ENCODE measurements around the gene OTOF. TPM values are rescaled to one million over a fixed set of nuclear protein-coding genes. Genes with fewer than 3 reads are reported as not detected.

Gene OTOF
- total RNA-seq, 2 experiments from 2014 or later: 1.6 to 1.9 TPM

DNA sequence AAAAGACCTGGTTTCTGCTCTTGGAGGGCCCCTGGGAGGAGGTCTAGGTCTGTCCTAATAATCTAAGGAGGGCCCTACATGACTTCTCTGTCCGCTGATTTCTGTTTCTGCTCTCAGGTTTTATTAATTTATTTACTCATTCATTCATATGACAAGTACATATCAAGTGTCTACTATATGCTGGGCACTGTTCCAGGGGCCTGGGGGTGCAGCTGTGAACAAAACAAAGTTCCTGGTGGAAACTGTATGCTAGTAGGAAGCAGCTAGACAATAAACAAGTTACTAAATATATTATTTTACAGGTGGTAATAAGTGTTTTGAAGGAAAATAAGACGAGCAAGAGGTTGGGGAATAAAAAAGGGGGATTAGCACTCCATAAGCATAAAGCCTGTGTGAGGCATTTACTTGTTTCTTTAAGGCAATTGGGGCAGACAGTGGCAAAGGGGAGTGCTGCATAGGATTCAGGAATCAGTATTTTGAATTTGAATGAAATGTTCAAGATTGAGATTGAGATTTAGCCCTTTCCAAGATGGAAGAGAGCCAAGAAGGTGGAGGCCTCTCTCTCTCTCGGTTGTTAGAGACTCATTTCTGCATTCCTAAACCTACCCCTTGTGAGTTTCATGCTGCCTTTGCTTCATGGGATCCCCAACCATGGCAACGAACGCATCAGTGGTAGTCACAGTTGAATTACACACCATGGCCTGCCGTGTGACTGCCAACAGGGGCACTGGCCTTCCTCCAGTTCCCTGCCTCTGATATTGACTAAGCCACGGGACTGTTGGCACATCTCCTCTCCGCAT lies 47.9 kb downstream of the OTOF start:
- peaks cover 5% of the 10 kb centered on the region for H3K27me3 Mint-ChIP-seq
- H3K4me1 Mint-ChIP-seq (ENCODE audit: low read depth): no peaks in the 10 kb centered on the region
- intact Hi-C loops (cut with micrococcal nuclease): no loop called here
- CTCF ChIA-PET: no interaction called here
- no peaks in the 10 kb centered on the region for H3K36me3 Mint-ChIP-seq
- H3K27ac Mint-ChIP-seq: no peak overlapping the region
- POLR2A ChIA-PET: no interaction called here
- H3K4me3 Mint-ChIP-seq: no peak overlapping the region
- DNase-seq: no peak
- no peaks in the 10 kb centered on the region for H3K9me3 Mint-ChIP-seq

DNA sequence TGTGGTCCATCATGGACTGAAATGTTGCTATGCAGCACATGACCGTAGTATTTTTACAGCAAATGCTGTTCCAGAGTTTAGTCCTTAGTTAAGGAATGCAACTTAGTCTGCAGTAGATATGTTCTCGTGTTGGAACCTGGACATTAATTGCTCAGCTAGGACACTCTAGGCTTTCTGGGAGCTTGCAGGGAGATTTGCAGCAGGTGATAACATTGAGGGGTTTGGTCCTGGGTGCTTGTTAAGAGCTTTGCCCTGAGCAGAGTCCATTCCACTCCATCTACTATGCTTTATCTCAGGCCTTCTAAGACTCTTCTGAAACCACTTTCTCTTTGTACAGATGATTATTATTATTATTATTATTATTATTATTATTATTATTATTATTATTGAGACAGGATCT lies 49.1 kb downstream of the OTOF start:
- Mint-ChIP-seq H3K4me1 (ENCODE audit: low read depth) (no peaks in the 10 kb centered on the region), H3K4me3 (no peak overlapping the region), H3K27ac (no peak overlapping the region), H3K36me3 (no peaks in the 10 kb centered on the region), H3K27me3 (peaks cover 5% of the 10 kb centered on the region), H3K9me3 (no peaks in the 10 kb centered on the region)
- CTCF ChIA-PET: no interaction called here
- POLR2A ChIA-PET: interaction anchor here (0.7 kb wide), 1 partner anchor 533 kb away, joined by 4 read pairs; no protein-coding TSS in a partner anchor
- DNase-seq: no peak
- intact Hi-C loops (cut with micrococcal nuclease): no loop called here

- no peak overlapping the region for H3K4me3 Mint-ChIP-seq
- H3K27ac Mint-ChIP-seq: no peak overlapping the region
- H3K36me3 Mint-ChIP-seq: no peaks in the 10 kb centered on the region
- DNase-seq: no peak
- no peaks in the 10 kb centered on the region for H3K4me1 Mint-ChIP-seq (ENCODE audit: low read depth)
- intact Hi-C loops (cut with micrococcal nuclease): no loop called here
- POLR2A ChIA-PET: no interaction called here
- CTCF ChIA-PET: no interaction called here
- H3K27me3 Mint-ChIP-seq: no peaks in the 10 kb centered on the region
- no peaks in the 10 kb centered on the region for H3K9me3 Mint-ChIP-seq
Observed at GRCh38 chr2:26424221-26424620, 53.7 kb downstream of the OTOF start.

DNA sequence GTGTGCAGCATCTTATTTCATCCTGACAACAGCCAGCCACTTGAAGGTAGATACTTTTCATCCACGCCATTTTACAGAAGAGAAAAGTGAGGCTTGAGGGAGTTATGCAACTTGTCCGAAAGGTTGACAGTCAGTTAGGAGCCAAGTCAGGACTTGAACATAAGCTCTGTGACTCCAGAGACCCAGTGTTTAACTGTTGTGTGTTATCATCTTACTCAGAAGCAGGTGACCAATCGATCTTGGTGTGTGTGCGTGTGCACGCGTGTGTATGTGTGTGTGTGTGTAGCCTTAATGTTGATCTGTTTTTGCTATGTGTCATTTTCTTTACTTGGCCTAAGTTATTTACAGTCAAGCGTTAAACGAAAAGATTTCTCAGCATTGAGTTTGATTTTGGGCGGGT lies 54.2 kb downstream of the OTOF start:
- H3K36me3 Mint-ChIP-seq: no peaks in the 10 kb centered on the region
- ChIA-PET CTCF (no interaction called here), POLR2A (no interaction called here)
- DNase-seq: no peak
- no peaks in the 10 kb centered on the region for H3K9me3 Mint-ChIP-seq
- no peak overlapping the region for H3K27ac Mint-ChIP-seq
- H3K4me1 Mint-ChIP-seq (ENCODE audit: low read depth): no peaks in the 10 kb centered on the region
- intact Hi-C loops (cut with micrococcal nuclease): no loop called here
- H3K27me3 Mint-ChIP-seq: no peaks in the 10 kb centered on the region
- no peak overlapping the region for H3K4me3 Mint-ChIP-seq

DNA sequence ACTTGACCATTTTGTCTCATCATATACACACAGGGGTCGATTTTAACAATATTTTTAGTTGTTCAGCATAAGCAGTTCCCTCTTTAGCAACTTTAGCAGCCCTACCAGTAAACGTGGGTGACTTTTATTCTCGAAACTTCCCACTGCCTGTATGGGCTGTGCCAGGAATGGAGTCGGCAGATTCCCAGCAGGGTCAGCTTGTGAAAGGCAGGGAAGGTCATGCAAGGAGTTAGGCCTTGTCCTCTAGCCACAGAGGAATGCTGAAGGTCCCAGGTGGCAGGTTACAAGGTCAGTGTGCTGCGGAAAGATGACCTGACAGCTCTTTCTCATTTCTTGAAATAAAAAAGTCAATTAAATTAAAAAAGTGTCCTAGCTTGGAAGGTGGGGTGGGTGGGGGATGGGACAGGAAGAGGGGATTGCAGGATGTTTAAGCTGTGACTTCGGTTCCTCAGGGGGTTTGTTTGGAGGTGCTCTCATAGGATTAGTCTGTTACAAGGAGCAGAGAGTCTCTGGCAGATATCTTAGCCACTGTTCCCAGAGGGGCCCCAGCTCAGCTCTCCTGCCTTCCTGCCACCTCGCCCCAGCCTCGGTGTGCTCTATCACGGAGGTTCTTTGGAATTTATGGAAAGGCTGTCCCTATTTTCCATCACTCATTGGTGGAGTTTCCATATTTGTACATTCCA lies 54.8 kb downstream of the OTOF start:
- Mint-ChIP-seq H3K4me1 (ENCODE audit: low read depth) (no peaks in the 10 kb centered on the region), H3K27me3 (no peaks in the 10 kb centered on the region), H3K27ac (no peak overlapping the region), H3K36me3 (no peaks in the 10 kb centered on the region), H3K9me3 (no peaks in the 10 kb centered on the region), H3K4me3 (no peak overlapping the region)
- intact Hi-C loops (cut with micrococcal nuclease): no loop called here
- ChIA-PET CTCF (no interaction called here), POLR2A (no interaction called here)
- DNase-seq: no peak

DNA sequence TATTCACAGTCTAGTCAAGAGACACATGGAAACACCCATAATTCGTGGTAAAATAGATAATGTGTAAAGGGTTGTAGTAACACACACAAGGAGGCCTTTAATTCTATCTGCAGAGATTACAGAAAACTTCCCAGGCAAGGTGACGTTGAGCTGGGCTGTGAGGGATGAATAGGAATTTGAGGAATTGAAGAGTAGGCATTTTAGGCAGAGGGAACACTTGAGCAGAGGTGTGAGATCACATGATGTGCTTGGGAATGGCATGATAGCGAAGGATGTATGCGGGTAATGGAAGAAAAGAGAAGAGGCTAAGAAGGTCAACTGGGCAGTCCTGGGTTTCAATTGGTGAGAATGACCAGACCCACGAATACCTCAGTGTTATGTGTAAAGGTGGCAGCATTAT lies 56.0 kb downstream of the OTOF start:
- no peak for DNase-seq
- Mint-ChIP-seq H3K9me3 (no peaks in the 10 kb centered on the region), H3K36me3 (no peaks in the 10 kb centered on the region), H3K27me3 (no peaks in the 10 kb centered on the region), H3K4me1 (ENCODE audit: low read depth) (no peaks in the 10 kb centered on the region), H3K27ac (no peak overlapping the region), H3K4me3 (no peak overlapping the region)
- CTCF ChIA-PET: interaction anchor here (0.9 kb wide), 1 partner anchor 540 kb away, joined by 3 read pairs; no protein-coding TSS in a partner anchor
- intact Hi-C loops (cut with micrococcal nuclease): no loop called here
- POLR2A ChIA-PET: no interaction called here

- H3K9me3 Mint-ChIP-seq: no peaks in the 10 kb centered on the region
- no peaks in the 10 kb centered on the region for H3K36me3 Mint-ChIP-seq
- ChIA-PET CTCF (no interaction called here), POLR2A (no interaction called here)
- intact Hi-C loops (cut with micrococcal nuclease): no loop called here
- peaks cover 9% of the 10 kb centered on the region for H3K4me1 Mint-ChIP-seq (ENCODE audit: low read depth)
- no peak overlapping the region for H3K27ac Mint-ChIP-seq
- no peaks in the 10 kb centered on the region for H3K27me3 Mint-ChIP-seq
- no peak overlapping the region for H3K4me3 Mint-ChIP-seq
- DNase-seq: no peak
Observed at GRCh38 chr2:26414311-26414710, 63.6 kb downstream of the OTOF start.

GRCh38 chr2:26412091-26412673 lies 65.7 kb downstream of the OTOF start:
- no peaks in the 10 kb centered on the region for H3K36me3 Mint-ChIP-seq
- DNase-seq: peak; percentile 26
- CTCF ChIA-PET: no interaction called here
- peaks cover 8% of the 10 kb centered on the region for H3K27me3 Mint-ChIP-seq
- POLR2A ChIA-PET: no interaction called here
- H3K4me1 Mint-ChIP-seq (ENCODE audit: low read depth): peaks cover 9% of the 10 kb centered on the region
- no peaks in the 10 kb centered on the region for H3K9me3 Mint-ChIP-seq
- H3K4me3 Mint-ChIP-seq: peak overlapping the region; percentile 31
- H3K27ac Mint-ChIP-seq: no peak overlapping the region
- intact Hi-C loops (cut with micrococcal nuclease): no loop called here

GRCh38 chr2:26411419-26411818 lies 66.5 kb downstream of the OTOF start:
- H3K4me1 Mint-ChIP-seq (ENCODE audit: low read depth): peaks cover 9% of the 10 kb centered on the region
- no peak for DNase-seq
- H3K4me3 Mint-ChIP-seq: no peak overlapping the region
- H3K9me3 Mint-ChIP-seq: no peaks in the 10 kb centered on the region
- intact Hi-C loops (cut with micrococcal nuclease): no loop called here
- no peak overlapping the region for H3K27ac Mint-ChIP-seq
- CTCF ChIA-PET: no interaction called here
- POLR2A ChIA-PET: no interaction called here
- peaks cover 9% of the 10 kb centered on the region for H3K27me3 Mint-ChIP-seq
- no peaks in the 10 kb centered on the region for H3K36me3 Mint-ChIP-seq

DNA sequence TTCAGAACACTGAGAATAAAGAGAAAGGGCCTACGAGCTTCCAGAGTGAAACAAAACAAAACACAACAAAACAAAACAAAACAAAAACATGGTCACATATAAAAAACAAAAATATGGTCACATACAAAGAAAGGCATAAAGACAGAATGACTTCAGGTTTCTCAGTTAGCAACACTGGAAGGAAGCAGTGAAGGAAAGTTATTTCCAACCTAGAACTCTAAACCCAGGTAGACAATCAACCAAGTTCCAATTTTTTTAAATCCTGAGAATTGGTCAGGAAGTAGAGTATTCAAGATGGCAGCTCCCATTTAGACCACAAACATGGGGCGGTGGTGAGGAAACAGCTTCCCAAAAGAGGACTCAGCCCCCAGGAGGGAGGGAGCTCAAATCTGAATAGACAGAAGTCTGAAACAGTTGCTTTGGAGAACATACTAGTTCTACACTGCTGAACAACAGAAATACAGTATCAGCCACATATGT lies 67.1 kb downstream of the OTOF start:
- ChIA-PET POLR2A (no interaction called here), CTCF (no interaction called here)
- peaks cover 9% of the 10 kb centered on the region for H3K4me1 Mint-ChIP-seq (ENCODE audit: low read depth)
- H3K27ac Mint-ChIP-seq: no peak overlapping the region
- DNase-seq: no peak
- no peaks in the 10 kb centered on the region for H3K9me3 Mint-ChIP-seq
- H3K36me3 Mint-ChIP-seq: no peaks in the 10 kb centered on the region
- H3K27me3 Mint-ChIP-seq: peaks cover 9% of the 10 kb centered on the region
- intact Hi-C loops (cut with micrococcal nuclease): no loop called here
- no peak overlapping the region for H3K4me3 Mint-ChIP-seq

- CTCF ChIA-PET: interaction anchor here (1.1 kb wide), 1 partner anchor 23 kb away, joined by 3 read pairs; no protein-coding TSS in a partner anchor
- POLR2A ChIA-PET: interaction anchor here (0.9 kb wide), 1 partner anchor 14 kb away, joined by 3 read pairs; no protein-coding TSS in a partner anchor
Observed at GRCh38 chr2:26409785-26410184, 68.1 kb downstream of the OTOF start.

DNA sequence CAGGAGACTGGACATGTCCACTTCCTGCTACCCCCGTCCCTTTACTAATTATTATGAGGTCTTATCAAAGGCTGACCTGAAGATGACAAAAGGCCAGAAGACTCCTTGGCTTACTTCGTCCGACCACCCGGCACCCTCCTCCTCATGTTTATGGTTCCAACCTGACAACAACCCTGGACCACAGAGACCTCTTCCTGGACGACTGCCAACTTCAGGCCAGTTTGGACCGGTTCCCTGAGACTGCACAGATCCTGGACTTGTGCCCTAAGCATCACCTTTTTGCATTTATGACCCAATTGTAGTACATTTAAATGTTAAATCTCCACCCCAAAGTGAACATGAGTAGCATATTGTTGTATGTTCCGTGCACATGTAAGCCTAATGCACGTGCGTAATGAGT lies 70.4 kb downstream of the OTOF start:
- Mint-ChIP-seq H3K4me3 (no peak overlapping the region), H3K36me3 (no peaks in the 10 kb centered on the region), H3K9me3 (no peaks in the 10 kb centered on the region), H3K27me3 (peaks cover 12% of the 10 kb centered on the region), H3K27ac (no peak overlapping the region), H3K4me1 (ENCODE audit: low read depth) (peaks cover 9% of the 10 kb centered on the region)
- POLR2A ChIA-PET: no interaction called here
- intact Hi-C loops (cut with micrococcal nuclease): no loop called here
- CTCF ChIA-PET: no interaction called here
- no peak for DNase-seq

More at GRCh38 chr2:26409785-26410184, 68.1 kb downstream of the OTOF start:
- peaks cover 9% of the 10 kb centered on the region for H3K27me3 Mint-ChIP-seq
- DNase-seq: no peak
- no peaks in the 10 kb centered on the region for H3K36me3 Mint-ChIP-seq
- H3K4me3 Mint-ChIP-seq: no peak overlapping the region
- no peaks in the 10 kb centered on the region for H3K9me3 Mint-ChIP-seq
- intact Hi-C loops (cut with micrococcal nuclease): no loop called here
- H3K4me1 Mint-ChIP-seq (ENCODE audit: low read depth): peaks cover 9% of the 10 kb centered on the region
- H3K27ac Mint-ChIP-seq: no peak overlapping the region
